HepG2 (cell line): ENCODE results near the gene DOK4. TPM values are rescaled to one million over a fixed set of nuclear protein-coding genes. Genes with fewer than 3 reads are reported as not detected.
A peak's percentile ranks its signal among the peaks of the same experiment; 100 is the strongest.

ENCODE experiments used
- AGO2 ChIP-seq: fragments of 200-400 bp; formaldehyde crosslinking; optimal IDR thresholded peaks from 2 replicates; pipeline ENCODE3; 2017; ENCODE audit warnings: mild to moderate bottlenecking, low read depth, low read length, moderate library complexity
- FOXK1 ChIP-seq: sonication (generic); formaldehyde crosslinking; IDR thresholded peaks from 2 replicates; pipeline ENCODE4 v1.4.0; 2020; ENCODE audit warnings: low read depth, missing genetic modification reagents, borderline replicate concordance
- HNRNPL ChIP-seq: fragments of 200-400 bp; formaldehyde crosslinking; IDR thresholded peaks from 2 replicates; pipeline ENCODE4 v1.6.1; 2017; ENCODE audit warnings: mild to moderate bottlenecking, low read depth, low read length
- HOXA3 ChIP-seq: sonication (generic); formaldehyde crosslinking; IDR thresholded peaks from 2 replicates; pipeline ENCODE4 v1.5.0; 2020; ENCODE audit warnings: missing genetic modification reagents
- JDP2 ChIP-seq: sonication (generic); formaldehyde crosslinking; IDR thresholded peaks from 2 replicates; pipeline ENCODE4 v1.8.1; 2022; ENCODE audit warnings: missing genetic modification reagents, borderline replicate concordance
- KDM2A ChIP-seq: sonication (generic); formaldehyde crosslinking; IDR thresholded peaks from 2 replicates; pipeline ENCODE4 v1.4.0; 2020; ENCODE audit warnings: low read depth, missing genetic modification reagents, borderline replicate concordance
- NONO ChIP-seq, 2 experiments: fragments of 450-650 bp in 1 of 2; sonication (generic) in 1 of 2; formaldehyde crosslinking in 1 of 2; IDR thresholded peaks in 1 of 2; conservative IDR thresholded peaks in 1 of 2; 2 replicates each; pipeline versions ENCODE4 v1.6.1 to v1.8.0; 2017 to 2022; ENCODE audit warnings: mild to moderate bottlenecking in 1 of 2, missing genetic modification reagents in 1 of 2, moderate library complexity in 1 of 2
- POLR2A ChIP-seq, 2 experiments: IDR thresholded peaks; 2 replicates each; pipeline ENCODE4 v1.6.1; 2011; ENCODE audit warnings: low read depth in 2 of 2, low read length in 2 of 2, mild to moderate bottlenecking in 1 of 2, moderate library complexity in 1 of 2; ENCODE audit not compliant: insufficient read depth in 1 of 2
- RFXAP ChIP-seq: sonication (generic); formaldehyde crosslinking; IDR thresholded peaks from 2 replicates; pipeline ENCODE4 v1.4.0; 2020; ENCODE audit warnings: missing genetic modification reagents, borderline replicate concordance
- SP1 ChIP-seq, 2 experiments: fragments of 450-650 bp in 1 of 2; sonication (generic) in 1 of 2; formaldehyde crosslinking in 1 of 2; IDR thresholded peaks; 2 replicates each; pipeline versions ENCODE4 v1.4.0 to v1.6.1; 2016 to 2020; ENCODE audit warnings: missing genetic modification reagents in 1 of 2
- SRSF1 ChIP-seq: fragments of 200-400 bp; formaldehyde crosslinking; optimal IDR thresholded peaks from 2 replicates; pipeline ENCODE3; 2017; ENCODE audit warnings: mild to moderate bottlenecking, low read depth, low read length, moderate library complexity
- ZBTB7A ChIP-seq: sonication (generic); formaldehyde crosslinking; IDR thresholded peaks from 2 replicates; pipeline ENCODE4 v1.8.0; 2022; ENCODE audit warnings: mild to moderate bottlenecking, missing genetic modification reagents
- ZNF263 ChIP-seq: sonication (generic); formaldehyde crosslinking; IDR thresholded peaks from 2 replicates; pipeline ENCODE4 v1.4.0; 2020; ENCODE audit warnings: missing genetic modification reagents
- ZNF33B ChIP-seq: sonication (generic); formaldehyde crosslinking; IDR thresholded peaks from 2 replicates; pipeline ENCODE4 v1.5.1; 2020; ENCODE audit warnings: mild to moderate bottlenecking, missing genetic modification reagents
- ZNF652 ChIP-seq: IDR thresholded peaks from 2 replicates; pipeline ENCODE4 v1.6.1; 2016; ENCODE audit warnings: low read depth, borderline replicate concordance
- ZNF709 ChIP-seq: sonication (generic); formaldehyde crosslinking; IDR thresholded peaks from 2 replicates; pipeline ENCODE4 v1.5.0; 2020; ENCODE audit warnings: mild to moderate bottlenecking, missing genetic modification reagents
- ZNF766 ChIP-seq: sonication (generic); formaldehyde crosslinking; IDR thresholded peaks from 2 replicates; pipeline ENCODE4 v1.5.0; 2020; ENCODE audit warnings: missing genetic modification reagents, borderline replicate concordance
- polyA plus RNA-seq, 8 experiments: library from polyadenylated mRNA; depleted of rRNA in 3 of 8; stranded (reverse) in 7 of 8; unstranded in 1 of 8; fragments of >200 nt; fragmentation: Illumina TruSeq in 4 of 8; extraction: Trizol in 4 of 8; gene quantifications; 2 replicates each; pipeline versions ENCODE4 v1.2.1 to v1.2.3, GENCODE V29; 2011 to 2016; ENCODE audit warnings: low read depth in 4 of 8, missing spikeins in 1 of 8, mixed read lengths in 1 of 8; ENCODE audit not compliant: insufficient read depth in 1 of 8
- total RNA-seq, 5 experiments: library from RNA; depleted of rRNA; stranded (reverse); fragments of >200 nt; fragmentation: Illumina TruSeq; extraction: Trizol; gene quantifications; 2 replicates each; pipeline ENCODE4 v1.2.3, GENCODE V29; 2016; ENCODE audit warnings: low read depth in 1 of 5
- TF ChIP-seq, protein P1 (sequence below): sonication (generic); formaldehyde crosslinking; IDR thresholded peaks from 2 replicates; pipeline ENCODE4 v1.9.0; 2022; ENCODE audit warnings: low read depth, missing genetic modification reagents
- TF ChIP-seq, protein P2 (sequence below): sonication (generic); formaldehyde crosslinking; IDR thresholded peaks from 2 replicates; pipeline ENCODE4 v1.5.0; 2020; ENCODE audit warnings: mild to moderate bottlenecking, missing genetic modification reagents, borderline replicate concordance
- TF ChIP-seq, protein P3 (sequence below): sonication (generic); formaldehyde crosslinking; IDR thresholded peaks from 2 replicates; pipeline ENCODE4 v1.5.1; 2020; ENCODE audit warnings: mild to moderate bottlenecking, missing genetic modification reagents

Gene DOK4
- total and polyA plus RNA-seq, 2 of the 13 experiments (the other 11 are each of a cell fraction or from before 2014, with no cell fraction given), result 52.7 to 70.0 TPM

DNA sequence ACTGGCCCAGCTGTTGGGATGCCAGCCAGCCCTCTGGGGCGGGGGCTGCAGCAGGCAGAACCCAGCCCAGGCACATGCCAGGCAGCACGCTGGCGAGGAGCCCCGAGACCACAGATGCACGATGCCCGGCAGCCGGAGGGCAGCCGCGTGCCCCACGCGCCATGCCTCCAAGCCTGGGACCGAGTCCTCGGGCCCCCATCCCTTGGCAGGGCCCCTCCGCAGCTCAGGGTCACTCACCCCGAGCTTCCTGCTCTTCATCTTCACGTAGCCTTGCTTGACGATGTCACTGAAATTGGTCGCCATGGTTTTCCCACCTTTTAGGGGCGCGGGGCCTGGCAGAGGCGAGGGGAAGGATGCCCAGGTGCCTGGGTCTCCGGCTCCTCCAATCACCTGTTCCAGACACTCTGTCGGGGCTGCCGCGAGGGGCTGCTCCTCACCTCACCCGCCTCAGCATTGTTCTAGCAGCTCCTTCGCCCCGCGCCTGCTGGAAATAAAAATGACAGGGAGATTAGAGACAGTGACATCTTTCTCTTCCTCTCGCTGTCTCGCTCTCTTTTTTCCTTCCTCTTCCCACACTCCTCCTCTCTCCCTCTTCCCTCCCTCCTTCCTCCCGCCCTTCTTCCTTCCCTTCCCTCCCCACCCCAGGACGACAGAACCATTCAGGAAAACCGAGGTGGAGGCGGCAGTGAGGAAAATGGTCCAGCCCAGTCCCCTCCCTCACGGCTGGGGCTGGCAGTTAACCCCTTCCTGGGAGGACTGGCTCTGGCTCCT is 6.9 kb downstream of the DOK4 start (continued):
- TF ChIP-seq HOXA3 (CRISPR knock-in tag) (0 out of 2 replicates have a peak, but pooled peaks have one; percentile 17), HNRNPL (peak; percentile 53; the same call in 1 of the 2 replicates), POLR2A (IDR thresholded peaks at IDR 0.05; ENCODE audit: insufficient read depth in 1 of 2, low read depth in 2 of 2, low read length in 2 of 2) (no peak), SRSF1 (peak; percentile 3), NONO (IDR thresholded peaks at IDR 0.05) (no peak), NONO (CRISPR knock-in tag; conservative IDR thresholded peaks at IDR 0.05) (0 out of 2 replicates have a peak, but pooled peaks have one; percentile 34), ZNF33B (CRISPR knock-in tag) (no peak), ZNF263 (CRISPR knock-in tag) (peak; percentile 73), JDP2 (CRISPR knock-in tag) (no peak), ZNF652 (CRISPR knock-in tag) (peak; percentile 99), FOXK1 (CRISPR knock-in tag) (no peak), ZNF709 (CRISPR knock-in tag) (0 out of 2 replicates have a peak, but pooled peaks have one; percentile 33), ZNF766 (CRISPR knock-in tag) (0 out of 2 replicates have a peak, but pooled peaks have one; percentile 38), SP1 (IDR thresholded peaks at IDR 0.05) (no peak), SP1 (CRISPR knock-in tag; IDR thresholded peaks at IDR 0.05) (no peak), RFXAP (CRISPR knock-in tag) (peak; percentile 11; the same call in 1 of the 2 replicates), KDM2A (peak; percentile 29; the same call in 1 of the 2 replicates), AGO2 (peak; percentile 64), ZBTB7A (CRISPR knock-in tag) (no peak)
- TF ChIP-seq, protein P1, sequence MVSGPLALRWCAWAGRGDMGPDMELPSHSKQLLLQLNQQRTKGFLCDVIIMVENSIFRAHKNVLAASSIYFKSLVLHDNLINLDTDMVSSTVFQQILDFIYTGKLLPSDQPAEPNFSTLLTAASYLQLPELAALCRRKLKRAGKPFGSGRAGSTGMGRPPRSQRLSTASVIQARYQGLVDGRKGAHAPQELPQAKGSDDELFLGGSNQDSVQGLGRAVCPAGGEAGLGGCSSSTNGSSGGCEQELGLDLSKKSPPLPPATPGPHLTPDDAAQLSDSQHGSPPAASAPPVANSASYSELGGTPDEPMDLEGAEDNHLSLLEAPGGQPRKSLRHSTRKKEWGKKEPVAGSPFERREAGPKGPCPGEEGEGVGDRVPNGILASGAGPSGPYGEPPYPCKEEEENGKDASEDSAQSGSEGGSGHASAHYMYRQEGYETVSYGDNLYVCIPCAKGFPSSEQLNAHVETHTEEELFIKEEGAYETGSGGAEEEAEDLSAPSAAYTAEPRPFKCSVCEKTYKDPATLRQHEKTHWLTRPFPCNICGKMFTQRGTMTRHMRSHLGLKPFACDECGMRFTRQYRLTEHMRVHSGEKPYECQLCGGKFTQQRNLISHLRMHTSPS (CRISPR knock-in tag), result peak; percentile 6; the same call in 1 of the 2 replicates
- TF ChIP-seq, protein P2, sequence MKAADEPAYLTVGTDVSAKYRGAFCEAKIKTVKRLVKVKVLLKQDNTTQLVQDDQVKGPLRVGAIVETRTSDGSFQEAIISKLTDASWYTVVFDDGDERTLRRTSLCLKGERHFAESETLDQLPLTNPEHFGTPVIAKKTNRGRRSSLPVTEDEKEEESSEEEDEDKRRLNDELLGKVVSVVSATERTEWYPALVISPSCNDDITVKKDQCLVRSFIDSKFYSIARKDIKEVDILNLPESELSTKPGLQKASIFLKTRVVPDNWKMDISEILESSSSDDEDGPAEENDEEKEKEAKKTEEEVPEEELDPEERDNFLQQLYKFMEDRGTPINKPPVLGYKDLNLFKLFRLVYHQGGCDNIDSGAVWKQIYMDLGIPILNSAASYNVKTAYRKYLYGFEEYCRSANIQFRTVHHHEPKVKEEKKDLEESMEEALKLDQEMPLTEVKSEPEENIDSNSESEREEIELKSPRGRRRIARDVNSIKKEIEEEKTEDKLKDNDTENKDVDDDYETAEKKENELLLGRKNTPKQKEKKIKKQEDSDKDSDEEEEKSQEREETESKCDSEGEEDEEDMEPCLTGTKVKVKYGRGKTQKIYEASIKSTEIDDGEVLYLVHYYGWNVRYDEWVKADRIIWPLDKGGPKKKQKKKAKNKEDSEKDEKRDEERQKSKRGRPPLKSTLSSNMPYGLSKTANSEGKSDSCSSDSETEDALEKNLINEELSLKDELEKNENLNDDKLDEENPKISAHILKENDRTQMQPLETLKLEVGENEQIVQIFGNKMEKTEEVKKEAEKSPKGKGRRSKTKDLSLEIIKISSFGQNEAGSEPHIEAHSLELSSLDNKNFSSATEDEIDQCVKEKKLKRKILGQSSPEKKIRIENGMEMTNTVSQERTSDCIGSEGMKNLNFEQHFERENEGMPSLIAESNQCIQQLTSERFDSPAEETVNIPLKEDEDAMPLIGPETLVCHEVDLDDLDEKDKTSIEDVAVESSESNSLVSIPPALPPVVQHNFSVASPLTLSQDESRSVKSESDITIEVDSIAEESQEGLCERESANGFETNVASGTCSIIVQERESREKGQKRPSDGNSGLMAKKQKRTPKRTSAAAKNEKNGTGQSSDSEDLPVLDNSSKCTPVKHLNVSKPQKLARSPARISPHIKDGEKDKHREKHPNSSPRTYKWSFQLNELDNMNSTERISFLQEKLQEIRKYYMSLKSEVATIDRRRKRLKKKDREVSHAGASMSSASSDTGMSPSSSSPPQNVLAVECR (CRISPR knock-in tag), result peak; percentile 26; the same call in 1 of the 2 replicates
- TF ChIP-seq, protein P3, sequence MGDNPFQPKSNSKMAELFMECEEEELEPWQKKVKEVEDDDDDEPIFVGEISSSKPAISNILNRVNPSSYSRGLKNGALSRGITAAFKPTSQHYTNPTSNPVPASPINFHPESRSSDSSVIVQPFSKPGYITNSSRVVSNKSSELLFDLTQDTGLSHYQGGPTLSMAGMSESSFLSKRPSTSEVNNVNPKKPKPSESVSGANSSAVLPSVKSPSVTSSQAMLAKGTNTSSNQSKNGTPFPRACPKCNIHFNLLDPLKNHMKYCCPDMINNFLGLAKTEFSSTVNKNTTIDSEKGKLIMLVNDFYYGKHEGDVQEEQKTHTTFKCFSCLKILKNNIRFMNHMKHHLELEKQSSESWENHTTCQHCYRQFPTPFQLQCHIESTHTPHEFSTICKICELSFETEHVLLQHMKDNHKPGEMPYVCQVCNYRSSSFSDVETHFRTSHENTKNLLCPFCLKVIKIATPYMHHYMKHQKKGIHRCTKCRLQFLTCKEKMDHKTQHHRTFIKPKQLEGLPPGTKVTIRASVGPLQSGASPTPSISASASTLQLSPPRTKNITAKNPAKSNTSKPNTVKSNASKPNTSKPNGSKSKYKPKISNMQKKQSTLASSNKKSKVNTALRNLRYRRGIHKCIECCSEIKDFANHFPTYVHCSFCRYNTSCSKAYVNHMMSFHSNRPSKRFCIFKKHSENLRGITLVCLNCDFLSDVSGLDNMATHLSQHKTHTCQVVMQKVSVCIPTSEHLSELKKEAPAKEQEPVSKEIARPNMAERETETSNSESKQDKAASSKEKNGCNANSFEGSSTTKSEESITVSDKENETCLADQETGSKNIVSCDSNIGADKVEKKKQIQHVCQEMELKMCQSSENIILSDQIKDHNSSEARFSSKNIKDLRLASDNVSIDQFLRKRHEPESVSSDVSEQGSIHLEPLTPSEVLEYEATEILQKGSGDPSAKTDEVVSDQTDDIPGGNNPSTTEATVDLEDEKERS, result peak; percentile 37; the same call in 1 of the 2 replicates
